ENCODE results near the gene FIGN. TPM values are rescaled to one million over a fixed set of nuclear protein-coding genes. Genes with fewer than 3 reads are reported as not detected.

FIGN gene
- total RNA-seq, 1 experiment from 2014 or later, result 1.5 TPM

DNA sequence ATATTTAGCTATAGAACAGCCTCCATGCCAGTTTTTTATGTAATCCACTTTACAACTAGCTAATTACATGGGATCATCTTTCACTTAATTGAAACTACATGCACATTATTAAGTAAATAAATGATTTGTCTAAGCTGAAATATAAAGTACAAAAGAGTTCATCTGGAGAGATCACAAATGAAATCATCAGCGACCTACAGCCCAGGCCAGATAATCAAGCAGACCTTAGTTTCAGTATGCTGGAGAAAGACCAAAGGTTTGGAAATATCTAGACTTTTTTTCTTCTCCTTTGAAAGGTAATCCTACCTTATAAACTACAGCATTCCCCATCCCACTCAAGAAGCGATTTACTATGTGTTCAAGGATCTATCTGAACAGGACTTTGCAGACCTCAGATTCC, 26.5 kb downstream of the FIGN start:
- Histone ChIP-seq H3K79me2 (ENCODE audit: low read length) (no peaks in the 10 kb centered on the region), H3K4me3 (ENCODE audit: low read length) (no peak overlapping the region), H3K4me1 (ENCODE audit: insufficient read depth, low read length) (no peaks in the 10 kb centered on the region), H3K36me3 (ENCODE audit: low read depth, low read length) (no peaks in the 10 kb centered on the region), H2AFZ (ENCODE audit: low read length) (no peak overlapping the region), H3K9me2 (replicated peaks; ENCODE audit: low read length) (no peaks in the 10 kb centered on the region), H3K27me3 (ENCODE audit: low read length) (no peaks in the 10 kb centered on the region), H3F3A (ENCODE audit: low read length, unreplicated experiment) (no peaks in the 10 kb centered on the region), H4K20me1 (ENCODE audit: low read length) (no peaks in the 10 kb centered on the region), H3K27ac (ENCODE audit: low read length) (no peak overlapping the region), H3K9me3 (ENCODE audit: low read length) (no peaks in the 10 kb centered on the region), H3K4me2 (ENCODE audit: low read length) (no peak overlapping the region), H3K9ac (ENCODE audit: low read length) (no peak overlapping the region)
- ChIA-PET POLR2A (ENCODE audit: unreplicated experiment) (no interaction called here), CTCF (no interaction called here)
- BruUV-seq (replicated peaks), result no TSS peak
- ATAC-seq (no peak), DNase-seq (no peak)
- TF ChIP-seq EZH2phosphoT487 (IDR thresholded peaks at IDR 0.05; ENCODE audit: borderline replicate concordance, low read length) (no peak), EZH2 (IDR thresholded peaks at IDR 0.05; ENCODE audit: low read length, unreplicated experiment) (no peak)
- TF ChIP-seq, protein P1, sequence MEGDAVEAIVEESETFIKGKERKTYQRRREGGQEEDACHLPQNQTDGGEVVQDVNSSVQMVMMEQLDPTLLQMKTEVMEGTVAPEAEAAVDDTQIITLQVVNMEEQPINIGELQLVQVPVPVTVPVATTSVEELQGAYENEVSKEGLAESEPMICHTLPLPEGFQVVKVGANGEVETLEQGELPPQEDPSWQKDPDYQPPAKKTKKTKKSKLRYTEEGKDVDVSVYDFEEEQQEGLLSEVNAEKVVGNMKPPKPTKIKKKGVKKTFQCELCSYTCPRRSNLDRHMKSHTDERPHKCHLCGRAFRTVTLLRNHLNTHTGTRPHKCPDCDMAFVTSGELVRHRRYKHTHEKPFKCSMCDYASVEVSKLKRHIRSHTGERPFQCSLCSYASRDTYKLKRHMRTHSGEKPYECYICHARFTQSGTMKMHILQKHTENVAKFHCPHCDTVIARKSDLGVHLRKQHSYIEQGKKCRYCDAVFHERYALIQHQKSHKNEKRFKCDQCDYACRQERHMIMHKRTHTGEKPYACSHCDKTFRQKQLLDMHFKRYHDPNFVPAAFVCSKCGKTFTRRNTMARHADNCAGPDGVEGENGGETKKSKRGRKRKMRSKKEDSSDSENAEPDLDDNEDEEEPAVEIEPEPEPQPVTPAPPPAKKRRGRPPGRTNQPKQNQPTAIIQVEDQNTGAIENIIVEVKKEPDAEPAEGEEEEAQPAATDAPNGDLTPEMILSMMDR (conservative IDR thresholded peaks at IDR 0.05; ENCODE audit: low read depth, low read length), result no peak
- intact Hi-C loops (cut with micrococcal nuclease), result no loop called here

DNA sequence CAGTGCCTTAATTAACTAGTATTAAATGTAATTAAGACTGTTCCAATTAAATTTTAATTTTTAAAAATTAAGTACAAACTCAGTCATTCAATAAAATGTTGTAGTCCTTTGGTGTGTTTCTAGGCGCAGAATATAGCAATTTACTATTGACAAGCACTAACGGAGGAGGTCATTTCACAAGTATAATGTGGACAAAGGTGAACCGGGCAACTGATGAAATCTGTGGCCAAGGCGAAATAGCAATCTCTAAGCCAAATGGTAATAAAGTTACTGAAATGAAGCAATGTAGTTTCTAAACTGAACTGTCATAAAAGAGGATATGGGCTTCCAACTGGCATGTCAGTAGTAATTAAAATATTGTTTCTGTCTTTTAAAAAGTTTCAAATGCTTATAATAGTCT, 27.5 kb downstream of the FIGN start:
- Histone ChIP-seq H3K4me2 (ENCODE audit: low read length) (no peak overlapping the region), H3K9me2 (replicated peaks; ENCODE audit: low read length) (no peaks in the 10 kb centered on the region), H3K79me2 (ENCODE audit: low read length) (no peaks in the 10 kb centered on the region), H3K4me1 (ENCODE audit: insufficient read depth, low read length) (no peaks in the 10 kb centered on the region), H2AFZ (ENCODE audit: low read length) (no peak overlapping the region), H3K27me3 (ENCODE audit: low read length) (no peaks in the 10 kb centered on the region), H3K36me3 (ENCODE audit: low read depth, low read length) (no peaks in the 10 kb centered on the region), H3F3A (ENCODE audit: low read length, unreplicated experiment) (no peaks in the 10 kb centered on the region), H3K9me3 (ENCODE audit: low read length) (no peaks in the 10 kb centered on the region), H3K27ac (ENCODE audit: low read length) (no peak overlapping the region), H3K9ac (ENCODE audit: low read length) (no peak overlapping the region), H4K20me1 (ENCODE audit: low read length) (no peaks in the 10 kb centered on the region), H3K4me3 (ENCODE audit: low read length) (no peak overlapping the region)
- intact Hi-C loops (cut with micrococcal nuclease), result no loop called here
- CTCF ChIA-PET, result no interaction called here
- POLR2A ChIA-PET (ENCODE audit: unreplicated experiment), result no interaction called here
- ATAC-seq (no peak), DNase-seq (no peak)
- no TSS peak for BruUV-seq (replicated peaks)
- TF ChIP-seq EZH2phosphoT487 (IDR thresholded peaks at IDR 0.05; ENCODE audit: borderline replicate concordance, low read length) (no peak), EZH2 (IDR thresholded peaks at IDR 0.05; ENCODE audit: low read length, unreplicated experiment) (no peak)
- TF ChIP-seq, protein P1 (conservative IDR thresholded peaks at IDR 0.05; ENCODE audit: low read depth, low read length), result no peak

DNA sequence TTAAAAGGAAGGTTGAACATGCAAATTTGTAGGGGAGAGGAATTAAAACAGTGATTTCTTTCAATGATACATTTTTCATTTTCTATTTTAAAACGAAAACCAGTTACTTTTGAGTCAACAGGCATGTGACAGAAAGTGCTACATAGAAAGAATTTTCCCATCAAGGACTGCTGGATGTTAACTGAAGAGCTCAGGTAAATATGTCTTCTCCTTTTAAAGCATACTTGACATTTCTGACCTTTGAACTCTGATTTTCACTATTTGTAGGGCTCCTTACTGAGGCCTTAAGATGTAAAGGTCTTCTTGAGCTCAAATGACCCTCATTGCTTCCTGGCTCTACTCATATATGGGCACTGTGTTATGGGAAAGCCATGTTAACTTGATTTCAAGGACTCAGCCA, 32.4 kb downstream of the FIGN start:
- no TSS peak for BruUV-seq (replicated peaks)
- CTCF ChIA-PET, result no interaction called here
- Histone ChIP-seq H2AFZ (ENCODE audit: low read length) (no peak overlapping the region), H3K9ac (ENCODE audit: low read length) (no peak overlapping the region), H3K4me3 (ENCODE audit: low read length) (no peak overlapping the region), H3K4me2 (ENCODE audit: low read length) (no peak overlapping the region), H3K27ac (ENCODE audit: low read length) (no peak overlapping the region), H4K20me1 (ENCODE audit: low read length) (no peaks in the 10 kb centered on the region), H3K36me3 (ENCODE audit: low read depth, low read length) (no peaks in the 10 kb centered on the region), H3K9me2 (replicated peaks; ENCODE audit: low read length) (no peaks in the 10 kb centered on the region), H3F3A (ENCODE audit: low read length, unreplicated experiment) (no peaks in the 10 kb centered on the region), H3K9me3 (ENCODE audit: low read length) (no peaks in the 10 kb centered on the region), H3K4me1 (ENCODE audit: insufficient read depth, low read length) (no peaks in the 10 kb centered on the region), H3K27me3 (ENCODE audit: low read length) (no peaks in the 10 kb centered on the region), H3K79me2 (ENCODE audit: low read length) (no peaks in the 10 kb centered on the region)
- POLR2A ChIA-PET (ENCODE audit: unreplicated experiment), result interaction anchor here (0.6 kb wide), 1 partner anchor 75 kb away, joined by 6 read pairs; no protein-coding TSS in a partner anchor
- intact Hi-C loops (cut with micrococcal nuclease), result no loop called here
- TF ChIP-seq, protein P1 (conservative IDR thresholded peaks at IDR 0.05; ENCODE audit: low read depth, low read length), result no peak
- no peak for DNase-seq
- ATAC-seq, result no peak
